Regular cardiac myocyte (primary cell): ENCODE data around the gene CDH20. TPM values are rescaled to one million over a fixed set of nuclear protein-coding genes. Genes with fewer than 3 reads are reported as not detected.

ENCODE experiments used
- total RNA-seq: library from RNA; depleted of rRNA; stranded (reverse); fragments of >200 nt; gene quantifications from 2 replicates; pipeline ENCODE4 v1.2.3, GENCODE V29; 2014

Gene CDH20
- under 0.01 and 0.28 TPM in 2 replicates for total RNA-seq

GRCh38 chr18:61333271-61333745 is at the start of gene CDH20:
Gene CDH20, plus strand, starts transcription at chr18:61333430.

